HG03066 (cell line): ENCODE results near the gene CD86.
"Not testable (repeated sequence)": the region's sequence is repeated elsewhere in the genome, so short reads cannot be mapped to it uniquely, and the experiment has no call there.

Experiments
- ATAC-seq: cut with Tn5 transposase; IDR thresholded peaks from one replicate; pipeline ENCODE4 v1.9.1; 2021; ENCODE audit warnings: low read depth; ENCODE audit not compliant: unreplicated experiment

Gene CD86

GRCh38 chr3:122146466-122146865 is 91.3 kb downstream of the CD86 start:
- ATAC-seq = peak; percentile 63

- ATAC-seq = no peak
Measured at GRCh38 chr3:122148941-122149627, 93.9 kb downstream of the CD86 start.

- no peak for ATAC-seq
Measured at GRCh38 chr3:122151480-122151879, 96.3 kb downstream of the CD86 start.

GRCh38 chr3:122164983-122165382 is 109.8 kb downstream of the CD86 start:
- ATAC-seq = not testable (repeated sequence)

- ATAC-seq = no peak
Measured at GRCh38 chr3:122167630-122168029, 112.5 kb downstream of the CD86 start.

- ATAC-seq = no peak
Measured at GRCh38 chr3:122168044-122168443, 112.9 kb downstream of the CD86 start.

- ATAC-seq = no peak
Measured at GRCh38 chr3:122169911-122170310, 114.7 kb downstream of the CD86 start.
